C4-2B (cell line): ENCODE results near the gene SZT2.

Experiments used
- CTCF ChIP-seq: fragments of 450-650 bp; conservative IDR thresholded peaks from 2 replicates; pipeline ENCODE4 v1.5.1; 2017; ENCODE audit warnings: mild to moderate bottlenecking
- ZFX ChIP-seq: fragments of 450-650 bp; IDR thresholded peaks from 2 replicates; pipeline ENCODE4 v1.6.1; 2017

- no peak for TF ChIP-seq CTCF
- TF ChIP-seq ZFX, result no peak
Observed at GRCh38 chr1:43481491-43481890, 91.8 kb downstream of the SZT2 start.
